Left ventricle myocardium inferior (tissue), 1 donor: Measurements from ENCODE around the gene CLCN2. TPM values are rescaled to one million over a fixed set of nuclear protein-coding genes. Genes with fewer than 3 reads are reported as not detected.
A peak's percentile ranks its signal among the peaks of the same experiment; 100 is the strongest.

ENCODE experiments used
- DNase-seq: peaks from one replicate; pipeline ENCODE4 v3.0.0-alpha.2; 2020
- H3K27ac ChIP-seq: fragments of 200-600 bp; replicated peaks from 2 replicates; pipeline ENCODE4 v1.8.0; 2021
- H3K27me3 ChIP-seq: fragments of 200-600 bp; 2 replicates; pipeline ENCODE4 v1.8.0; 2021; ENCODE audit warnings: low read depth
- H3K36me3 ChIP-seq: fragments of 200-600 bp; 2 replicates; pipeline ENCODE4 v1.8.0; 2021
- H3K4me1 ChIP-seq: fragments of 200-600 bp; 2 replicates; pipeline ENCODE4 v1.8.0; 2021
- H3K4me3 ChIP-seq: fragments of 200-600 bp; 2 replicates; pipeline ENCODE4 v1.8.0; 2021; ENCODE audit warnings: mild to moderate bottlenecking, moderate library complexity
- H3K9me3 ChIP-seq: fragments of 200-600 bp; replicated peaks from 2 replicates; pipeline ENCODE4 v1.8.0; 2021
- intact Hi-C: fragments of 100-400 bp; cut with micrococcal nuclease; formaldehyde crosslinking; loops from one replicate; pipeline ENCODE4 v1.11.0; 2022
- total RNA-seq: library from RNA; stranded (reverse); fragmentation: NEBNext Ultra II Directional; extraction: Animal tissue kit (Norgen Biotek cat#: 25700); gene quantifications from one replicate; pipeline ENCODE4 v1.2.1, GENCODE V29; 2021
- TF ChIP-seq, protein P1 (sequence below): fragments of 200-600 bp; IDR thresholded peaks from 2 replicates; pipeline ENCODE4 v1.8.0; 2021; ENCODE audit warnings: antibody characterized with exemption, mild to moderate bottlenecking, borderline replicate concordance
- donor health status: DM: no; HTN: yes; CAD: no; lungs with severe emphysema.

The CLCN2 gene
- total RNA-seq, 1 donor from 2014 or later = 1.7 TPM

GRCh38 chr3:184373422-184373821, 12.0 kb upstream of the CLCN2 start:
- DNase-seq = no peak
- peaks cover 47% of the 10 kb centered on the region for H3K27me3 ChIP-seq
- H3K9me3 ChIP-seq = no peaks in the 10 kb centered on the region
- intact Hi-C loops = loop anchor here (5.0 kb wide), 1 partner anchor 169 kb away; no protein-coding TSS in a partner anchor
- H3K36me3 ChIP-seq = peaks cover 3% of the 10 kb centered on the region
- H3K4me3 ChIP-seq = no peak overlapping the region
- H3K27ac ChIP-seq = no peak overlapping the region
- TF ChIP-seq, protein P1, sequence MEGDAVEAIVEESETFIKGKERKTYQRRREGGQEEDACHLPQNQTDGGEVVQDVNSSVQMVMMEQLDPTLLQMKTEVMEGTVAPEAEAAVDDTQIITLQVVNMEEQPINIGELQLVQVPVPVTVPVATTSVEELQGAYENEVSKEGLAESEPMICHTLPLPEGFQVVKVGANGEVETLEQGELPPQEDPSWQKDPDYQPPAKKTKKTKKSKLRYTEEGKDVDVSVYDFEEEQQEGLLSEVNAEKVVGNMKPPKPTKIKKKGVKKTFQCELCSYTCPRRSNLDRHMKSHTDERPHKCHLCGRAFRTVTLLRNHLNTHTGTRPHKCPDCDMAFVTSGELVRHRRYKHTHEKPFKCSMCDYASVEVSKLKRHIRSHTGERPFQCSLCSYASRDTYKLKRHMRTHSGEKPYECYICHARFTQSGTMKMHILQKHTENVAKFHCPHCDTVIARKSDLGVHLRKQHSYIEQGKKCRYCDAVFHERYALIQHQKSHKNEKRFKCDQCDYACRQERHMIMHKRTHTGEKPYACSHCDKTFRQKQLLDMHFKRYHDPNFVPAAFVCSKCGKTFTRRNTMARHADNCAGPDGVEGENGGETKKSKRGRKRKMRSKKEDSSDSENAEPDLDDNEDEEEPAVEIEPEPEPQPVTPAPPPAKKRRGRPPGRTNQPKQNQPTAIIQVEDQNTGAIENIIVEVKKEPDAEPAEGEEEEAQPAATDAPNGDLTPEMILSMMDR = no peak
- H3K4me1 ChIP-seq = peaks cover 31% of the 10 kb centered on the region

GRCh38 chr3:184372911-184373310, 11.5 kb upstream of the CLCN2 start:
- intact Hi-C loops = loop anchor here (5.0 kb wide), 1 partner anchor 169 kb away; no protein-coding TSS in a partner anchor
- Histone ChIP-seq H3K4me3 (no peak overlapping the region), H3K27me3 (peaks cover 42% of the 10 kb centered on the region), H3K36me3 (peaks cover 8% of the 10 kb centered on the region), H3K9me3 (no peaks in the 10 kb centered on the region), H3K27ac (no peak overlapping the region), H3K4me1 (peaks cover 31% of the 10 kb centered on the region)
- no peak for DNase-seq
- TF ChIP-seq, protein P1 = no peak

- Histone ChIP-seq H3K9me3 (no peaks in the 10 kb centered on the region), H3K27me3 (peaks cover 36% of the 10 kb centered on the region), H3K4me3 (no peak overlapping the region), H3K27ac (no peak overlapping the region), H3K4me1 (peaks cover 26% of the 10 kb centered on the region), H3K36me3 (peaks cover 14% of the 10 kb centered on the region)
- TF ChIP-seq, protein P1 = no peak
- intact Hi-C loops = loop anchor here (5.0 kb wide), 1 partner anchor 170 kb away; no protein-coding TSS in a partner anchor
- no peak for DNase-seq
Observed at GRCh38 chr3:184372296-184372821, 11.0 kb upstream of the CLCN2 start.

DNA sequence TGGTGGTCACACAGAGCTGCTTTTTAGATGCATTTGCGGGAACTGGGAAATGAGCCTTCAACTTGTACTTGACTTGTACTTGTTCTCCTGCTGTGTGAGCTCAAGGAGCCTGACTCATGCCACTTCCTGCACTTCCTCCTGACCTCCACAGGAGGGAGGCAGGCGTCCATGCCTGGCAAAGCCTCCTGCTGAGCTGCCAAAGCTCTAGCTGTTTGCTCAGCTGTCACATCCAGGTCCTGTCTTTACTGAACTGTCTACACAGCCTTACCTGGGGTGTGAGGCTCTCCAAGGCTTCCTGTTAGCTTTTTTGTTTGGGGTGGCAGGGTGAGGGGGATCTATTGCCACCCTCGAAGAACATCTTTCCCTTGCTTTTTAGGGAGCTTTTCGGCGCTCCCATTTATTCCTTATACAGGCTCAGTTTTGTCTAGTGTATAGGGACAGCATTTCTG, 10.2 kb upstream of the CLCN2 start:
- intact Hi-C loops = loop anchor here (5.0 kb wide), 1 partner anchor 171 kb away; no protein-coding TSS in a partner anchor
- H3K9me3 ChIP-seq = no peaks in the 10 kb centered on the region
- peak; percentile 71 for DNase-seq
- TF ChIP-seq, protein P1 = peak; percentile 95
- H3K27ac ChIP-seq = no peak overlapping the region
- no peak overlapping the region for H3K4me3 ChIP-seq
- H3K27me3 ChIP-seq = peaks cover 28% of the 10 kb centered on the region
- peaks cover 24% of the 10 kb centered on the region for H3K4me1 ChIP-seq
- H3K36me3 ChIP-seq = peaks cover 20% of the 10 kb centered on the region

DNA sequence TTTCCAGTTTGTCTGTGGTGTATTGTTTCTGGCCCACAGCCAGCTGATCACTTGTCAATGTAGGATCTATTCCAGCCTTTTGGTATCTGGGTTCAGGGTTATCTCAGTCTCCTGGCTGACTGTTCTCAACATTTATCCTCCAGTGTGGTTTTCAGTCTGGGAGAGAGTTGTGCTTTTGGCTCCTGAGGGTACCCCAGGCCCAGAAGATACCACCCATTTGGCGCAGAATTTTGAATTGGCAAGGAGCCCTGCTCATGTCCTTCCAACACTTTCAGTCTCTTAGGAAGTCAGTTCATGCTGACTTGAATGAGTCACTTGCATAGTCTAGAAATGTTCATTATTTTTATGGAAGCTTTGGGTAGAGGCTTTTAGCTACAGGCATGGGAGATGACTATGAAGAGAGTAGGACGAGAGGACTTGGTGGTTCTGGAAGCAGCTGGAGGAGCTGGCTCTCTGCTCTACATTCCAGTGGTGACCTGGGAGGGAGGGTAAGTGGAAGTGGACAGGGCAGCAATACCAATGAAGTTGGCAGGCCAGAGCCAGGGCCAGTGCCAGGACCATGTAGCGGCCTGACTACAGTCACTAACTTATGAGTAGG, 7.3 kb upstream of the CLCN2 start:
- Histone ChIP-seq H3K36me3 (peaks cover 31% of the 10 kb centered on the region), H3K27ac (peak overlapping the region; percentile 48), H3K9me3 (no peaks in the 10 kb centered on the region), H3K27me3 (no peaks in the 10 kb centered on the region), H3K4me1 (peaks cover 36% of the 10 kb centered on the region), H3K4me3 (no peak overlapping the region)
- DNase-seq = no peak
- TF ChIP-seq, protein P1 = no peak
- intact Hi-C loops = no loop called here
